ENCODE data around the gene IMMT.

DNA sequence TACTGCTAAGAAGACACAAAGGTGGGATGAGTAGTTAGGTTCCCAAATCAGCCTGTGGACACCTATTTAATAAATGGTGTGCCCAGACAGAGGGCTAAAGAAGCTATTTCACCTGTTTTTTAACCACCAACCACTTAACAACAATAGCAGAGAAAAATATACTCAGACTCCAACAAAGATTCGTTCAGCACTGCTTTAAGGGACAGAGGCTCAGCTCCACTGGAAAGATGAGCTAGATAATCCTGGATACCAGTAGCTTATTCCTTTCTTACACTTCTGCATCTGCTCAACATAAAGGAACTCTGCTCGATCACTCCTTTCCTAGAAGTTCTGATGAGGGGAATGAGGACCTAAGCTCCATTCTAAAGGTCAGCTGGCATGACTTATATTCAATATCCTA is 44.8 kb downstream of the IMMT start:
- TF ChIP-seq POLR2A (IDR thresholded peaks at IDR 0.05; ENCODE audit: low read depth, low read length) (no peak), POLR2AphosphoS5 (IDR thresholded peaks at IDR 0.05; ENCODE audit: low read depth, low read length) (no peak), TAF1 (IDR thresholded peaks at IDR 0.05; ENCODE audit: low read depth, low read length) (no peak), POU2F2 (IDR thresholded peaks at IDR 0.05; ENCODE audit: low read depth, low read length) (no peak)

Data from GM12891 (cell line).